Measurements from ENCODE around the gene EFNA4.

DNA sequence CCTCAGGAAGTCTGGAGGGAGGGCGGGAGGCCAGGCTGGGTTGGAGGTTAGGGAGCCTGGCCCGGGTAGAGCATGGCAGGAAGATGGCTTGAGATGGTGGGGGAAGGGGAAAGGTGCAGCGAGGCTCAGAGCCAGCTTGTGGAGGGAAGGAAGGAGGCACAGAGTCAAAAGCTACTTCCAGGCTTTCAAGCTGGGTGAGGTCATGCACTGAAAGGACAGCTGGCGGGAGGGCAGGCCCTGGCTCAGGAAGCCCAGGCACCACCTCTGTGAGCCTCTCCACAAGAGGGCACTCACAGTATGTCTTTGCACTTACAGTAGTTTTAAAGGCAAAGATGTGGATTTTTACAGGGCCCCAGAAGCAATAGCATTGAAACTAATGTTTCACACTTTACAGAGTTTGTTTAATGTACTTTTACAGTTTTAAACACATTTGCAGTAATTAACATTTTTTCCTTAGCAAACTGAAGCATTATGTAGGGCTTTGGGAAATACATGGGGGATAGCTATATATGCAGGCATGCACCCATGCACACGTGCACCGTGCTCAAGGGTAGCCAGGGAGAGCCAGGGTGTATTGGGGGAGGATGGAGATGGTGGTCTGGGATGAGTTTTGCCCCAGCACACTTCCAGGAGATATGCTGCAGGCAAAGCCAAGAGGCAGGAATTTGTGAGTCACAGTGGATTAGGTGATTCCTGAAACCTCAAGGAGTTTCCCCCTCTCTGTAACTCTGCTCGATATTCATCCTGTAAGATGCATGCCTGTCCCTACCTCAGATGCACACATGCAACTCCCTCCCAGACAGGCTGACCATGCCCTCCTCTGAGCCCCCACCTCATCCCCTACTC lies 18.5 kb upstream of the EFNA4 start:
- TF ChIP-seq, protein P1, sequence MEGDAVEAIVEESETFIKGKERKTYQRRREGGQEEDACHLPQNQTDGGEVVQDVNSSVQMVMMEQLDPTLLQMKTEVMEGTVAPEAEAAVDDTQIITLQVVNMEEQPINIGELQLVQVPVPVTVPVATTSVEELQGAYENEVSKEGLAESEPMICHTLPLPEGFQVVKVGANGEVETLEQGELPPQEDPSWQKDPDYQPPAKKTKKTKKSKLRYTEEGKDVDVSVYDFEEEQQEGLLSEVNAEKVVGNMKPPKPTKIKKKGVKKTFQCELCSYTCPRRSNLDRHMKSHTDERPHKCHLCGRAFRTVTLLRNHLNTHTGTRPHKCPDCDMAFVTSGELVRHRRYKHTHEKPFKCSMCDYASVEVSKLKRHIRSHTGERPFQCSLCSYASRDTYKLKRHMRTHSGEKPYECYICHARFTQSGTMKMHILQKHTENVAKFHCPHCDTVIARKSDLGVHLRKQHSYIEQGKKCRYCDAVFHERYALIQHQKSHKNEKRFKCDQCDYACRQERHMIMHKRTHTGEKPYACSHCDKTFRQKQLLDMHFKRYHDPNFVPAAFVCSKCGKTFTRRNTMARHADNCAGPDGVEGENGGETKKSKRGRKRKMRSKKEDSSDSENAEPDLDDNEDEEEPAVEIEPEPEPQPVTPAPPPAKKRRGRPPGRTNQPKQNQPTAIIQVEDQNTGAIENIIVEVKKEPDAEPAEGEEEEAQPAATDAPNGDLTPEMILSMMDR (conservative IDR thresholded peaks at IDR 0.05; ENCODE audit: low read depth, low read length): peak; percentile 65
- no peak for TF ChIP-seq EZH2 (IDR thresholded peaks at IDR 0.05; ENCODE audit: borderline replicate concordance, low read depth, low read length, poor library complexity, severe bottlenecking)
